Kasumi-1 (cell line): ENCODE results near the gene GJA4.

Source experiments
- DNase-seq, 2 experiments: peaks; one replicate each; lab custom pipeline; 2025; lab: John Stamatoyannopoulos, UW

GJA4 gene

DNA sequence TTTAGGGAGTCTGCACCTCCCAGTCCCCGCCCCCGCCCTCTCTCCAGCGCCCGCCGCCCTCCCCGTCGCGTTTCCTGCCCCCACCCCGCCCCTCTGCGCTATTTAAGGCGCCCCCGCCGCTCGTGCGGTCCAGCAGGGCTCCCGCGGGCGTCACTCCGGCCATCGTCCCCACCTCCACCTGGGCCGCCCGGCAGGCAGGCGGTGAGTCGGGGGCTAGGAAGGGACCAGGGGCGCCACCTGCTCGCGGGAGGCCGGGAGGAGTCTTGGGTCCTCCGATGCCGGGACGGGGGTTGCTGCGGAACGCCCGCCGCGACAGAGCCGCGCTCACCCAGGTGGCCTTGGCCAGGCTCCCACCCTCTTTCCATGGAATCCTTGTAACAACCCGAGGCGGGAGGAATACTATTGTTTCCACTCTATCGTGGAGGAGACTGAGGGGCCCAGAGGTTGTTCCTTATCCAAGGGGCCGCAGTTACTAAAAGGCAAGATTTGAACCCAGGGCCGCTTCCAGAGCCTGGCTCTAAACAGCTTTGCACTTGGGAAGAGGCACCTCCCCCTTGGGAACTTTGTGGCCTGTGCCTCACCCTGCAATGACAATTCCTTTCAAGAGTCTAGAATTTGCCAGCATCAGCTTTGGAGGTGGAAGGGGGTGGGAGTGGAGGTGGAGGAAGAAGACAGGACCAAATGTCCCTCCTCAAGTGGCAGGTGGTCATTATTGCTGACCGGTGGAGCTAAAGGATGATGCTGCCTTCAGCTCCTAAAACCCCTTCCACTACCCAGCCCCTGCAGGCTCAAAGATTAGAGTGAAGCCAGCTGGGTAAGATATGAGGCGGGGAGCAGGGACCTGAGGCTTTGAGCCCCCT, at the start of gene GJA4:
GJA4 (plus strand) TSS at position 132 of the 860 bp plus-strand sequence. CDS start 1,215 bp downstream, outside the sequence.
- no peak for DNase-seq

DNA sequence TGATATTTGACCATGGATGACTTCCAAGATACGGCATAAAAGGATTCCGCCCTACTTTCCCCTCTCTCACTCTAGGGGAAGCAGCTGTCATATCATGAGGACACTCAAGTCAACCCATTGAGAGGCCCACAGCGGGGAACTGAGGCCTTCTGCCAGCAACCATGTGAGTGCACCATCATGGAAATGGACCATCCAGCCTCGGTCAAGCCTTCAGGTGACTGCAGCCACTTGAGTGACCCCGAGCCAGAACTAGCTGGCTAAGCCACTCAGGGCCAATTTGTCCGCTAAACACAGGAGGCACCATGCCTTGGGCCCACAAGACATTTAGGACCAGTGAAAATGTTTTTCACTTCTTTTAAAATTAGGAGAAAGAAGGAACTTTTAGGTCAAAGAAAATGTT, 49.0 kb upstream of the GJA4 start:
- DNase-seq, result no peak

DNA sequence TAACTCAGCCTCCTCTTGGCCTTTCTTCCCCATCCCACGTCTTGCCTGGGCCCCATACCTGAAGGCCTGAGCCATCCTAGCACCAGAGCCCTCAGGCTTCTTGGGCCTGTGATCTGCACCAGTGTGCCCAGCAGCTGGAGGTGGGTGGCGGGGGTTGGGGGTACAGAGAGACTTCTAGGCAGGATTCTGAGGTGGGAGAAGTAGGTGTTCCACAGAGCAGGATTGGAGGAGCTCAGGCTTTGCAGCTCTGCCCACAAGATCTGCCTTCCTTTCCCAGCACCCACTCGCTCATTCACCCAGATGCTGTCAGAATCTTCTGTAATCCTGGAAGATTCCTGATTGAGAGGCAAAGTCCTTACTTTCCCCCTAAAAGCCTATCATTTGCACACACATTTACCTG, 47.9 kb upstream of the GJA4 start:
- no peak for DNase-seq

DNA sequence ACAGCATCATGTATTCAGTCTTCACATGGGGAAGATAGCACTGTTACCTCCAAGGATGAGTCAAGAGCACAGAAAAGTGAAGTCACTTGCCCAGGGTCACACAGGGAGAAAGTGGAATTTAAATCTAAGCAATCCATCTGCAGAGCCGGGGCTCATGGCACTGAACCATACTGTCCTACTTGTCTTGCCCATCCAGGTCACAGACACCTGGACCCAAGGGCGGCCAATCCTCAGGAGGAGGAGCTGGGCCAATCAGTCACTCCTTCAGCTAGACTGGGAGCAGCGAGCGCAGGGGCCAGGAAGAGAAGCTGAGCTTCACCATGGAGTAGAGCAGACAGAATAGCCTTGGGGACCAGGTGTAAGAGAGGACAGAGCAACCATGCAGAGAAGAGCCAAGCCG, 47.1 kb upstream of the GJA4 start:
- DNase-seq, result no peak

DNA sequence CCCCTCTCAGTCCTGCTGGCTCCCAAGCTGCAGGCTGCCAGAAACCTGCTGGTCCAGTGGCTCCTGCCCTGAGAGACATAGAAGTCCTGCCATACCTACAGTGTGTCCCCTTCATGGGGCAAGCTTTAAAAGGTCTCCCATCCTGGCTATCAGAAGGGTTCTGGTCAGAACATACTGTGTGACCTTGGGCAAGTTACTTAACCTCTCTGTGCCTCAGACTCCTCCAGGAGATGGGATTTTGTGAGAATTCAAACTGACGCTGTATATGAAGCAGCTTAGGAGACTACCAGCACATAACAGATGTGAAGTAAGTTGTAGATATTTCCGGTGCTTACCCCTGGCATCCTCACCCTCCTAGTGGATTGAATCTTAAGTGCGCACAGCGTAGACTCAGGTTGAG, 46.7 kb upstream of the GJA4 start:
- no peak for DNase-seq

DNA sequence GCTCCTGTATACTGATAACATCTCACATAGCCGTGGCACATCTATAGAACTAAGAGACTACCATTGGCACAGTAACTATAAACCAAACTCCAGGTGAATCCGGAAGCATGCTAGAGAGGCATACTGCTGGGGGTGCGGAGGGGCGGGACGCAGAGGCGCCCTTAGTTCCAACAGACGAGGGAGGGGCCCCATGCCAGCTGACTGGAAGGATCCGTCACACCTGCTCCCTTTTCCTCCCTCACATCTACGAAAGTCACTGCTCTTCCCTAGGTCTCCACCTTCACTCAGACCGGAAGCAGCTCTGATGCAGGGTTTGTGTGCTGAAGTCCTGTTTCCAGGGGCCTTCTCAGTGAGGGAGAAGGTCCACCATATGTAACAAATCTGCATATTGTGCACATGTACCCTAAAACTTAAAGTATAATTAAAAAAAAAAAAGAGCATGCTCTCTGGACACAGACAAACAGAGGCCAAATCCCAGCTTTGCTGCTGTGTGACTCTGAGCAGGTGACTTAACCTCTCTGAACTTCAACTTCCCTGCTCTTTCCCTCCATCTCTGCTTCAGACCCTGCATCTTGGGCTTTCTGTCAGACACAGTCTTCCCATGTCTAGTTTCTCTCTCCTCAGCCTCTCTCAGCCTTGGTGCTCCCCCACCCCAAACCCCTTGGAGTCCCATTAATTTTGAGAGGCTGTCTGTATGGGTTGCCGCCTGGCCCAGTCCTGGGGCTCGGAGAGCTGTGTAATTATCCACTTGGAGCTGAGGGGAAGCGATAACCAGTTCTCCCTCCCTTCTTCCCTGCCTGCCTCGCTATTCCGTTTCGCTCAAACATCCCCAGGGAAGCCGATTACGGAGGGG, 45.8 kb upstream of the GJA4 start:
- DNase-seq, result no peak

DNA sequence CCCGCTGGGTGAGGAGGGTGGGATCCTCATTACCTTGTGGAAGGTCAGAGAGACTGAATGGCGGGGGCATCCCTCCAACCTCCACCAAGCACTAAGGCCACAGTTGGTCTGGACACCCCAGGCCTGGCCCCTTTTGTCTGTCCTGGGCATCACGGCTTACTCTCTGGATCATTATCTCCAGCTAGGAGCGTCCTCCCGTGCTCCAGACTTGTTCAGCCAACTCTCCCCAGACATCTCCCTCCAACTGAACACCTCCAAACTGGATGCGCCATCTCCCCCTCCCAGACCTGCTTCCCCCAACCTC, 45.2 kb upstream of the GJA4 start:
- no peak for DNase-seq

DNA sequence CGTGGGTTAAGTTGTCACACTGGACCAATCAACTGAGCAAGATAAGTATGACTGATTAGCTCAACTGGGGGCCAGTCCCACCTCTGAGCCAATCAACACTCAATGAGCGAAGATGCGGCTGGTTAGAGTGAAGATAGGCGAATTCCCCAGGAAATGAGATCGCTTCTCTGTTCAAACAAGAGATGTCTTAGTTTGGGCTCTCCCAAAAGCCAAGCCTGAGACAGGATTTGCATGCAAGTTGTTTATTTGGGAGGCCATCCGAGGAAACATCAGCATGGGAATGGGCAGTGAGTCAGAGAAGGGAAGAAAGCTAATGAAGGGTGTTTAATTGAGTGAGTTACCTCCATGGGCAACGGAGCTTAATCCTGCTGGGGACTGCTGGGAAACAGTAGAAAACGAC, 42.8 kb upstream of the GJA4 start:
- no peak for DNase-seq

DNA sequence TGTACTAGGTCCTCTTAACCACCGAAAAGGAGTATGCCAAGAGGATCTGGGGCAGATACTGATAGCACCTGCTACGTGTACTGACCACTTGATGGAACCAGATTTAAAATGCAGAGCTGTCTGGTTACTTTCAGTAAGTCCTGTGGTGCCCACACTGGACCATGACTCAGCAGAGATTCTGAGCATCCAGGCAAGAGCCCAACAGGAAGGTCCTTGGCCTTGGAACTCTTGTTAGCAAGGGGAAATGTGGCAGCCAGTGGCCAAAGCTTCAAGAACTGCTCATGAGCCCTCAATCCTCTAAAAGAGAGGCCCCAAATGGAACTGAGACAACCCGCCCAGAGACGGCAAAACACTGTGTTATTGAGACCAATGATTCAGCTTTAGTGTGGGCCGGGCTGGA, 42.2 kb upstream of the GJA4 start:
- DNase-seq, result no peak

DNA sequence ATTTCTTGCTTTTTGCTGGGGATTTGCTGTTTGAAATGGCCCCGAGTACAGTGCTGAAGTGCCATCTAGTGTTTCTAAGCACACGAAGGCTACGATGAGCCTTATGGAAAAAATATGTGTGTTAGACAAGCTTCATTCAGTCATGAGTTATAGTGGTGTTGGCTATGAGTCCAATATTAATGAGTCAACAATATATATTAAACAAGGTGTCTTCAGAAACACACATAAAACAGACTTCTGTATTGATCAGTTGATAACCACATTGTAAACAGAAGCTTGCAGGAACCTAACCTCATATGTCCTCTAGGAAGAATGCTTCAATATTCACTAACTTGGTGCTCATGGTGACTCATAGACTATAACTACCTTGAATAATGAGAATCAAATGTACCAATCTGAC, 39.6 kb upstream of the GJA4 start:
- no peak for DNase-seq

DNA sequence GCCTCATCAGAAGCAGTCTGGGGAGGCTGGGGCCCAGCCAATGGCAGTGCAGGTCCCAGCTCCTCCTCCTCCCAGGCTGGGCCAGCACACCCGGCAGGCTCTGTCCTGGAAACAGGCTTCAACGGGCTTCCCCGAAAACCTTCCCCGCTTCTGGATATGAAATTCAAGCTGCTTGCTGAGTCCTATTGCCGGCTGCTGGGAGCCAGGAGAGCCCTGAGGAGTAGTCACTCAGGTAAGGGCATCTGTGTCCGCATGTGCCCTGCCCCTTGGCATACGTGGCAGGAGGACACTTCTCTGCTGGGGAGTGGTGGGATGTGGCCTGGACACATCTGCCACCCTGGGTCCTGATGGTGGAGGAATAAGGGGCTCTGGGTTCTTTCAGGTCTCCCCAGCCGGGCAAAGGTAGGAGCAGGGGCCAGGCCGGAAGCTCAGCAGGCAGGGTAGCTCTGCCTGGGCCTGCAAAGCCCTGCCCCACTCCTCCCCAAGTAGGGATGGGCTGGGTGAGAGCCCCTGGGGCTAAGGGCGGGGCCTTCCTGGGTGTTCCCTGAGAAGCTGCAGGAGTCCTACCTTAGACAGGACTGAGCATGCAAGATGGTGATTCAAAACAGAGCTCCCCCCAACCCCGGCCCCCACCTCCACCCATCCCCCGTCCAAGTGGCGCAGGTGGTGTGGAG, 37.7 kb upstream of the GJA4 start, which contains the start of gene GJB5:
GJB5 (plus strand) TSS at position 84 of the 674 bp plus-strand sequence. CDS start 2,284 bp downstream, outside the sequence.
- no peak for DNase-seq

DNA sequence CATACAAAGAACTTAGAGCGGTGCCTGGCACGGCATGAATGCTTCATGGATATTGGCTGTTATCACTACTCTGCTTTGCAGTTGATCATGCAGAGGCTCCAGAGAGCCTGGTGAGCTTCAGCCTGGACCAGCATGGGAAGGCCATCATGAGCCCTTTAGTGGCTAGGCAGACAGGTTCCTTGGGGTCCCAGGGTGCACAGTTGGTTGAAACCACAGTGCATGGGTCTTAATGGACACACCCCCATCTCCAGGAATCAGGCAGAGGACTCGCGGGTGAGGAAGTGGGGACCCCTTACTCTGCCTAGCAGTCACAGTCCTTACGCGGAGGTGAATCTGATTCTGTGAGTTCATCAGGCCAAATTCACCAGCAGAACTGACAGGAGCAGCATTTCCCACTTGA, 36.8 kb upstream of the GJA4 start:
- no peak for DNase-seq

DNA sequence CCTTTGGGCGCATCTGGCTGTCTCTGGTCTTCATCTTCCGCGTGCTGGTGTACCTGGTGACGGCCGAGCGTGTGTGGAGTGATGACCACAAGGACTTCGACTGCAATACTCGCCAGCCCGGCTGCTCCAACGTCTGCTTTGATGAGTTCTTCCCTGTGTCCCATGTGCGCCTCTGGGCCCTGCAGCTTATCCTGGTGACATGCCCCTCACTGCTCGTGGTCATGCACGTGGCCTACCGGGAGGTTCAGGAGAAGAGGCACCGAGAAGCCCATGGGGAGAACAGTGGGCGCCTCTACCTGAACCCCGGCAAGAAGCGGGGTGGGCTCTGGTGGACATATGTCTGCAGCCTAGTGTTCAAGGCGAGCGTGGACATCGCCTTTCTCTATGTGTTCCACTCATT, 35.4 kb upstream of the GJA4 start:
- no peak for DNase-seq

DNA sequence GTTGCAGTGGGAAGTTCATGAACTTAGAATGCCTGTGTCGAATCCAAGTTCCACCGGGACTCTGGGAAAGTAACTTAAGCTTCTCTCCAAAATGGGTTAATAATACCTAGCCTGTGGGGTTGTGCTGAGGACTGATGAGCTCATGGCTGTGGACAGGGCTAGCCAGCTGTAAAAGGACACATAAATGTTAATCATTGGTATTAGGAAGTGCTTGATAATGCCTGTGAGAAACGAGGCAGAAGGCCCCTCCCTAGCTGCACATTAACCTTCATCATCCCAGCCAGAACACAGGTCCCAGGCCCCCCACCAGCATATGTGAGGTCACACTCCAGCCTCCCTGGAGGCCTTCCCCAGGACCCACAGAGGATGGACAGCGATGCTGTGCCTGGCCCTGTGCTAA, 34.0 kb upstream of the GJA4 start:
- no peak for DNase-seq

DNA sequence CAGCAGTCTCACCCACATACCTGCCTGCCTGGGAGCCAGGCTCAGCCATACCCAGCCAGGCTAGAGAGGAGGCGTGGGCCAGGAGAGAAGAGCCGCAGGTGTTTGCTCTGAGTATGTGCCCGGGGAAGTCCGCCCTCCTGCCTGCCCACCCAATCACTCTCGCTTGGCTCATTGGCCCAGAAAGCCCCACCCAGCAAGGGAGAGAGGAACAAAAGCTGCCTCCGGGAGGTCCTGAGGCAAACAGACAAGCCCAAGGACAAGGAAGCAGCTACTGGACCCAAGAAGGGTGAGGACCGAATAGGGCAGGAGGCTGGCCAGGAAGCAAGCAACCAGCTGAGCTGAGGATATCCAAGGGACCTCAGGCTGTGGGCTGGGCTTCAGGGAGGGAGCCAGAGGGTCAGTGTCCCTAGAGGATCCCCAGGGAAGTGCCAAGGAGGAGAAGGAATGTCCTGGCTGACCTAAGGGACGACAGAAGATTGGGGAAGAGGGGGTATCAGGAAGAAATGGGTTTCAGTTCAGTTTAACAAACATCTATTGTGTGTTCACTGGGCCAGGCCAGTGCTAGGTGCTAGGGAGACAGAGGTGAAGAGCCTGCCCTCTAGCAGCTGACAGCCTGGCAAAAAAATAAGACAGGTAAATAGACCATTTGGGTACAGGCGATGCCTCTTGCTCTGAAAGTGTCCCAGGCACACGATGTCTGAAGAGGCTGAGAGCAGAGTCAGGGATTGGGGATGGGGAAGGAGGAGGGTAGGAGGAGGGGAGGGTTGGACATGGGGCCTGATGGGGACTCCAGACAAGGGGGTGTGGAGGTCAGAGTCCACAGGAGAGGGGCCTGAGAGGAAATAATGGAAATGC, 33.1 kb upstream of the GJA4 start, which contains the start of gene GJB4:
GJB4 (plus strand) TSS at position 238 of the 855 bp plus-strand sequence. CDS start 1,515 bp downstream, outside the sequence.
- DNase-seq, result no peak

DNA sequence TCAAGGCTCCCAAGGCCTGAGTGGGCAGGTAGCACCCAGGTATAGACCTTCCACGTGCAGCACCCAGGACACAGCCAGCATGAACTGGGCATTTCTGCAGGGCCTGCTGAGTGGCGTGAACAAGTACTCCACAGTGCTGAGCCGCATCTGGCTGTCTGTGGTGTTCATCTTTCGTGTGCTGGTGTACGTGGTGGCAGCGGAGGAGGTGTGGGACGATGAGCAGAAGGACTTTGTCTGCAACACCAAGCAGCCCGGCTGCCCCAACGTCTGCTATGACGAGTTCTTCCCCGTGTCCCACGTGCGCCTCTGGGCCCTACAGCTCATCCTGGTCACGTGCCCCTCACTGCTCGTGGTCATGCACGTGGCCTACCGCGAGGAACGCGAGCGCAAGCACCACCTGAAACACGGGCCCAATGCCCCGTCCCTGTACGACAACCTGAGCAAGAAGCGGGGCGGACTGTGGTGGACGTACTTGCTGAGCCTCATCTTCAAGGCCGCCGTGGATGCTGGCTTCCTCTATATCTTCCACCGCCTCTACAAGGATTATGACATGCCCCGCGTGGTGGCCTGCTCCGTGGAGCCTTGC, 31.5 kb upstream of the GJA4 start:
- DNase-seq, result no peak

DNA sequence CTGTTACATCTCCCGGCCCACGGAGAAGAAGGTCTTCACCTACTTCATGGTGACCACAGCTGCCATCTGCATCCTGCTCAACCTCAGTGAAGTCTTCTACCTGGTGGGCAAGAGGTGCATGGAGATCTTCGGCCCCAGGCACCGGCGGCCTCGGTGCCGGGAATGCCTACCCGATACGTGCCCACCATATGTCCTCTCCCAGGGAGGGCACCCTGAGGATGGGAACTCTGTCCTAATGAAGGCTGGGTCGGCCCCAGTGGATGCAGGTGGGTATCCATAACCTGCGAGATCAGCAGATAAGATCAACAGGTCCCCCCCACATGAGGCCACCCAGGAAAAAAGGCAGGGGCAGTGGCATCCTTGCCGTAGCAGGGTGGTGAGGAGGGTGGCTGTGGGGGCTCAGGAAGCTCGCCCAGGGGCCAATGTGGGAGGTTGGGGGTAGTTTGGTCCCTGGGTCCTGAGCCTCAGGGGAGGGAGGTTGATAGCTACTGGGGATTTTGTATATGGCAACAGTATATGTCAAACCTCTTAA, 31.0 kb upstream of the GJA4 start:
- DNase-seq, result no peak

DNA sequence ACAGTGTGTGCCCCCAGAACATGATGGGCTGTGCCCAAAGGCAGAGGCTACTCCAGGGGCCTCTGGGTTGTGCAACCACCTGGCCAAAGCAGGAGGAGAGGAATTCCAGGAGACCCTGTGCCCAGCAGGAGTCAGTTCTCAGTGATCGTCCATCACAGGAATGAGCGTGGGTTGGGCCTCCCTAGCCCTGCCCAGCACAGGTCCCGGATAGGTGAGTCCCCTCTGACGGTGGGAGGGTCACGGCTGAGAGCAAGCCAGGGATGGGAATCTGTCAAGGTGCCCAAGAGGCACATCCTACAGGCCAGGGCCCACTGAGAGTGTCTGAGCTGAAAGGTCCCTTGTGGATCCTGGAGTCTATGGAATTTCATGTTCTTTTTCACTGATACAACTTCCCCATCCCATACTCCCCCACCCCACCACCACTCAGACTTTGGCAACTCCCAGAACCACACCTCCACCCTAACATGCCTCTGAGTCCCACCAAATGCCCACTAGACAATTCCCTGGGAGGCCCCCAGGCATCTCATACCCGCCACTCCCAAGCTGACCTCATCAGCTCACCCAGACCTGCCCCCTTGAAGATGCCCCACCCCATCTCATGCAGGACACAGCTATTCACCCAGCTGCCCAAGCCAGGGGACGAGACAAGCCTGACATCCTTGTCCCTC, 30.2 kb upstream of the GJA4 start:
- no peak for DNase-seq

DNA sequence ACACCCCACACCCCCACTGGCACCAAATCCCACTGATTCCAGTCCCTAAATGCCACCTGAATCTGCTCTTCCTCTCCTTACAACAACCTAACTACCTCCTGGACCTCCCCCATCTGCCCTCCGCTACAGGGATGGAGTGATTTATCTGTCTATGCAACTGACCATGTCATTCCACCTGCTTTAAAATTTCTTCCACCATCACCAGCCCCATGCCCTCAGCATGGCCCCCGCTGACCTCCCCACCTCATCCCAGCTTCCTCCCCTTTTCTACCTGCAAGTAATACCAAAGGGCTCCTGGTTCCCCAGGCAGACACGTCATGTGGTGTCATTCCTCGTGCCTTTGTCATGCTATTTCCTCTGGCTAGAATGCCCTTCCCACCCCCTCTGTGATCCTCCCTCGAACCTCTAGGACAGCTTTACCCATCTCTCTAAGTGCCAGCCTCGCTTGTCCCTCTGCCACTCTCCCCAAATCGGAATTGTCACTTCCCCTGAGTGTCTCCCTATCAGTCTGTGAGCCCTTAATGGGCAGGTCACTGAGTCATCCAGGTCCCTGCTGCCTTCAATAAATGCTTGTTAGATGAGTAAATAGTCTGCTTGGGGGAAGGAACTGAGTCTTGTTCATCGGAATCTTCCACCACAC, 29.5 kb upstream of the GJA4 start:
- DNase-seq, result no peak

DNA sequence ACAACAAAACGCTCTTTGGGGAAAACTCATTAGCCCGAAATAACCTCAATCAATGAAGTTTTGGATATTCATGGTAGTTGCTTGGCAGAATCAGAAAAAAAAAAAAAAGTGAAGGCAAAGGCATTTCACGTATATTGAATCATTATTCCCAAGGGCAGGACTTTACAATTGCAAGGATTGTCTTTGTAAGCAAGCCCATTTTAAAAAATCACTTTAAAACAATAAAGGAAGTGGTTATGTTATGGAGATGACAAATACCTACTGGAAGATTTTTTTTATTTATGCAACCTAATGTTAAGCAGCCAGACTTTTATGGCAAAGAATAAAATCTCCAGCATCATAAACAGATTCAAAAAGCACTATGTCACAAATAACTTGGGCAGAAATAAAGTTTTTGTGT, 23.9 kb upstream of the GJA4 start:
- no peak for DNase-seq
